Prostate gland (tissue), 2 donors: ENCODE results near the gene CBL. TPM values are rescaled to one million over a fixed set of nuclear protein-coding genes. Genes with fewer than 3 reads are reported as not detected.

Source experiments
- DNase-seq: peaks from one replicate; pipeline ENCODE4 v3.0.0-alpha.2; 2019; ENCODE audit warnings: low spot score
- H3K27ac ChIP-seq, 2 donors: fragments of 200-600 bp; sonication (generic); 2 replicates each; pipeline ENCODE4 v1.5.1; 2017 to 2019
- H3K27me3 ChIP-seq: fragments of 200-600 bp; sonication (generic); replicated peaks from 2 replicates; pipeline ENCODE4 v1.5.1; 2019; ENCODE audit not compliant: insufficient read depth
- H3K36me3 ChIP-seq, 2 donors: fragments of 200-600 bp; sonication (generic); 1 replicate in 1 of 2; 2 replicates in 1 of 2; pipeline versions ENCODE4 v1.5.1 to v1.8.1; 2017 to 2019
- H3K4me1 ChIP-seq: fragments of 200-600 bp; sonication (generic); replicated peaks from 2 replicates; pipeline ENCODE4 v1.5.1; 2019
- H3K4me3 ChIP-seq, 2 donors: fragments of 200-600 bp; sonication (generic); 2 replicates each; pipeline ENCODE4 v1.5.1; 2017 to 2019
- H3K9me3 ChIP-seq: fragments of 200-600 bp; sonication (generic); 2 replicates; pipeline ENCODE4 v1.5.1; 2017
- CTCF ChIP-seq, 4 experiments: fragments of 200-600 bp in 2 of 4; fragments of 450-650 bp in 2 of 4; sonication (generic) in 2 of 4; IDR thresholded peaks; 1 replicate in 3 of 4; 2 replicates in 1 of 4; pipeline ENCODE4 v1.5.1; 2016 to 2019; ENCODE audit warnings: antibody characterized with exemption in 4 of 4, mild to moderate bottlenecking in 2 of 4, moderate library complexity in 2 of 4
- POLR2A ChIP-seq: fragments of 450-650 bp; IDR thresholded peaks from one replicate; pipeline ENCODE4 v1.6.1; 2016; ENCODE audit warnings: antibody characterized with exemption, mild to moderate bottlenecking
- POLR2AphosphoS5 ChIP-seq: sonication (generic); formaldehyde crosslinking; IDR thresholded peaks from one replicate; pipeline ENCODE4 v1.6.1; 2017; ENCODE audit warnings: antibody characterized with exemption
- WGBS: methylation state at CpG from one replicate; pipeline ENCODE4 v1.1.5; 2018; 5-methylcytosine and 5-hydroxymethylcytosine counted together
- intact Hi-C: fragments of 100-400 bp; cut with DNase I; formaldehyde crosslinking; loops from one replicate; pipeline ENCODE4 v1.14.2; 2022
- total RNA-seq, 2 donors: library from RNA; depleted of rRNA; stranded (reverse); fragments of >200 nt; gene quantifications; one replicate each; pipeline ENCODE4 v1.1.0, GENCODE V29; 2016

CBL gene
- total RNA-seq, 2 donors from 2014 or later: 9.8 to 38.8 TPM

- WGBS: 69% methylated on average over 3 of the region's 3 CpGs
- no peak overlapping the region for H3K27ac ChIP-seq
- intact Hi-C loops: no loop called here
- DNase-seq: no peak
- H3K36me3 ChIP-seq: no peaks in the 10 kb centered on the region
- no peaks in the 10 kb centered on the region for H3K27me3 ChIP-seq
- TF ChIP-seq POLR2A (no peak), POLR2AphosphoS5 (no peak)
- no peaks in the 10 kb centered on the region for H3K4me1 ChIP-seq
- no peaks in the 10 kb centered on the region for H3K9me3 ChIP-seq
- no peak overlapping the region for H3K4me3 ChIP-seq
These were observed 23.1 kb downstream of the CBL start for GRCh38 chr11:119229288-119229672.

- WGBS: 91% methylated on average over 4 of the region's 4 CpGs
- no peak for TF ChIP-seq POLR2A
- no peak for TF ChIP-seq CTCF (IDR thresholded peaks at IDR 0.05)
- TF ChIP-seq POLR2AphosphoS5: no peak
- Histone ChIP-seq H3K9me3 (no peaks in the 10 kb centered on the region), H3K27ac (no peak overlapping the region), H3K4me1 (no peaks in the 10 kb centered on the region), H3K4me3 (no peak overlapping the region), H3K36me3 (no peaks in the 10 kb centered on the region), H3K27me3 (no peaks in the 10 kb centered on the region)
- no peak for DNase-seq
- intact Hi-C loops: no loop called here
These were observed 23.6 kb downstream of the CBL start for GRCh38 chr11:119229741-119230140.

- no peak for DNase-seq
- Histone ChIP-seq H3K4me1 (no peaks in the 10 kb centered on the region), H3K4me3 (no peak overlapping the region), H3K9me3 (no peaks in the 10 kb centered on the region), H3K36me3 (no peaks in the 10 kb centered on the region), H3K27ac (no peak overlapping the region), H3K27me3 (no peaks in the 10 kb centered on the region)
- TF ChIP-seq POLR2AphosphoS5 (no peak), POLR2A (no peak), CTCF (IDR thresholded peaks at IDR 0.05) (no peak)
- intact Hi-C loops: no loop called here
These were observed 30.4 kb downstream of the CBL start for GRCh38 chr11:119236490-119236889.

GRCh38 chr11:119236891-119237290, 30.8 kb downstream of the CBL start:
- Histone ChIP-seq H3K4me3 (no peak overlapping the region), H3K4me1 (no peaks in the 10 kb centered on the region), H3K27ac (no peak overlapping the region), H3K9me3 (no peaks in the 10 kb centered on the region), H3K27me3 (no peaks in the 10 kb centered on the region), H3K36me3 (no peaks in the 10 kb centered on the region)
- intact Hi-C loops: no loop called here
- DNase-seq: no peak
- 82% methylated on average over 1 of the region's 1 CpG for WGBS
- TF ChIP-seq CTCF (IDR thresholded peaks at IDR 0.05) (no peak), POLR2AphosphoS5 (no peak), POLR2A (no peak)

GRCh38 chr11:119237515-119237914, 31.4 kb downstream of the CBL start:
- no peaks in the 10 kb centered on the region for H3K9me3 ChIP-seq
- H3K27me3 ChIP-seq: no peaks in the 10 kb centered on the region
- no peak for TF ChIP-seq POLR2A
- no peak for TF ChIP-seq CTCF (IDR thresholded peaks at IDR 0.05)
- TF ChIP-seq POLR2AphosphoS5: no peak
- no peak for DNase-seq
- intact Hi-C loops: no loop called here
- no peak overlapping the region for H3K27ac ChIP-seq
- no peaks in the 10 kb centered on the region for H3K36me3 ChIP-seq
- no peak overlapping the region for H3K4me3 ChIP-seq
- H3K4me1 ChIP-seq: no peaks in the 10 kb centered on the region
